GM18511 (cell line): ENCODE results near the gene INHA.

ENCODE experiments used
- ATAC-seq: cut with Tn5 transposase; IDR thresholded peaks from one replicate; pipeline ENCODE4 v1.9.1; 2021; ENCODE audit warnings: mild to moderate bottlenecking, moderate library complexity; ENCODE audit not compliant: unreplicated experiment

The INHA gene

GRCh38 chr2:219571311-219572236 lies 536 bp upstream of the INHA start, which contains the start of gene OBSL1:
OBSL1 (minus strand) TSS chr2:219571539; CDS start chr2:219571232, 307 bp downstream.
- ATAC-seq = no peak

- no peak for ATAC-seq
Measured at GRCh38 chr2:219573166-219573565, 1.1 kb downstream of the INHA start.

GRCh38 chr2:219574484-219575311 lies 2.6 kb downstream of the INHA start:
- ATAC-seq = no peak

- no peak for ATAC-seq
Measured at GRCh38 chr2:219575566-219576504, 3.7 kb downstream of the INHA start.

- no peak for ATAC-seq
Measured at GRCh38 chr2:219576505-219577388, 4.6 kb downstream of the INHA start.

- ATAC-seq = no peak
Measured at GRCh38 chr2:219578811-219579613, 6.9 kb downstream of the INHA start.

GRCh38 chr2:219581346-219581745 lies 9.2 kb downstream of the INHA start:
- no peak for ATAC-seq

- no peak for ATAC-seq
Measured at GRCh38 chr2:219591091-219591490, 19.0 kb downstream of the INHA start.

GRCh38 chr2:219592736-219593135 lies 20.6 kb downstream of the INHA start:
- ATAC-seq = no peak

GRCh38 chr2:219593154-219593553 lies 21.0 kb downstream of the INHA start:
- ATAC-seq = no peak

GRCh38 chr2:219595256-219595655 lies 23.1 kb downstream of the INHA start:
- no peak for ATAC-seq

GRCh38 chr2:219596954-219597551 lies 24.9 kb downstream of the INHA start:
- peak; percentile 6 for ATAC-seq

GRCh38 chr2:219597552-219598307 lies 25.6 kb downstream of the INHA start, which contains the start of gene STK11IP:
STK11IP (plus strand) TSS chr2:219597857; CDS start chr2:219598120, 263 bp downstream.
- peak; percentile 95 for ATAC-seq

- ATAC-seq = no peak
Measured at GRCh38 chr2:219598308-219599078, 26.4 kb downstream of the INHA start.

- ATAC-seq = no peak
Measured at GRCh38 chr2:219603771-219604170, 31.7 kb downstream of the INHA start.

GRCh38 chr2:219605607-219605954 lies 33.5 kb downstream of the INHA start:
- ATAC-seq = no peak

- no peak for ATAC-seq
Measured at GRCh38 chr2:219607931-219608330, 35.8 kb downstream of the INHA start.
